GM12891 (cell line): ENCODE measurements around the gene DLD.

Experiments used
- POLR2A ChIP-seq: IDR thresholded peaks from 2 replicates; pipeline ENCODE4 v1.6.1; 2011; ENCODE audit warnings: low read depth, low read length, control low read depth
- POLR2AphosphoS5 ChIP-seq: IDR thresholded peaks from 2 replicates; pipeline ENCODE4 v1.6.1; 2011; ENCODE audit warnings: low read depth, low read length, control low read depth

GRCh38 chr7:107874111-107874510 lies 16.9 kb upstream of the DLD start:
- TF ChIP-seq POLR2A (no peak), POLR2AphosphoS5 (no peak)
